ENCODE data around the gene BCL2L11.

Gene BCL2L11

DNA sequence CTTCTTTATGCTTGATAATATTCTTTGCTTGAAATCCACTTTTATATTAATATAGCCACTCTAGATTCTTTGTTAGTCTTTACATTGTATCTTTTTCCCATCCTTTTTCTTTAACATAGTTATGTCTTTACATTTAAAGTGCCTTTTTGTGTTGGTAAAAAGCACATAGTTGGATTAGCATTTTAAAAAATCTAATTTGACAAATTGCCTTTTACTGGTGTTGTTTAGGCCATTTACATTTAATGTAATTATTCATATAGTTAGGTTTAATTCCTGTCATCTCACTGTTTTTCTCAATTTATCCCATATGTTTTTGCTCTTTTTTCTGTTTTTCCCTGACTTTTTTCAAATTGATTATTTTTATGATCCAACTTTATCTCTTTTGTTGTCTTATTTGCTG is 93.2 kb downstream of the BCL2L11 start:
- H3K27me3 ChIP-seq (ENCODE audit: low read depth, low read length) = peaks cover 9% of the 10 kb centered on the region; the same call in 1 of the 2 replicates
- H3K4me1 ChIP-seq (ENCODE audit: low read length) = peaks cover 24% of the 10 kb centered on the region
- H3K27ac ChIP-seq (ENCODE audit: low read length) = no peak overlapping the region
- TF ChIP-seq, protein P1, sequence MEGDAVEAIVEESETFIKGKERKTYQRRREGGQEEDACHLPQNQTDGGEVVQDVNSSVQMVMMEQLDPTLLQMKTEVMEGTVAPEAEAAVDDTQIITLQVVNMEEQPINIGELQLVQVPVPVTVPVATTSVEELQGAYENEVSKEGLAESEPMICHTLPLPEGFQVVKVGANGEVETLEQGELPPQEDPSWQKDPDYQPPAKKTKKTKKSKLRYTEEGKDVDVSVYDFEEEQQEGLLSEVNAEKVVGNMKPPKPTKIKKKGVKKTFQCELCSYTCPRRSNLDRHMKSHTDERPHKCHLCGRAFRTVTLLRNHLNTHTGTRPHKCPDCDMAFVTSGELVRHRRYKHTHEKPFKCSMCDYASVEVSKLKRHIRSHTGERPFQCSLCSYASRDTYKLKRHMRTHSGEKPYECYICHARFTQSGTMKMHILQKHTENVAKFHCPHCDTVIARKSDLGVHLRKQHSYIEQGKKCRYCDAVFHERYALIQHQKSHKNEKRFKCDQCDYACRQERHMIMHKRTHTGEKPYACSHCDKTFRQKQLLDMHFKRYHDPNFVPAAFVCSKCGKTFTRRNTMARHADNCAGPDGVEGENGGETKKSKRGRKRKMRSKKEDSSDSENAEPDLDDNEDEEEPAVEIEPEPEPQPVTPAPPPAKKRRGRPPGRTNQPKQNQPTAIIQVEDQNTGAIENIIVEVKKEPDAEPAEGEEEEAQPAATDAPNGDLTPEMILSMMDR (IDR thresholded peaks at IDR 0.05; ENCODE audit: low read depth, low read length) = no peak
- no peak for TF ChIP-seq EZH2phosphoT487 (IDR thresholded peaks at IDR 0.05; ENCODE audit: low read depth)
- H2AFZ ChIP-seq (ENCODE audit: low read depth, low read length) = no peak overlapping the region
- H3K79me2 ChIP-seq (ENCODE audit: low read length) = no peaks in the 10 kb centered on the region
- peaks cover 64% of the 10 kb centered on the region for H3K9me3 ChIP-seq (ENCODE audit: insufficient read depth, low read length)
- H3K36me3 ChIP-seq (replicated peaks; ENCODE audit: low read depth, low read length) = peaks cover 58% of the 10 kb centered on the region
- H3K4me3 ChIP-seq (ENCODE audit: low read length) = no peak overlapping the region
- H3K4me2 ChIP-seq (ENCODE audit: low read length) = no peak overlapping the region
- no peaks in the 10 kb centered on the region for H4K20me1 ChIP-seq (ENCODE audit: insufficient read depth, low read length)
- no peak overlapping the region for H3K9ac ChIP-seq (ENCODE audit: low read length)

DNA sequence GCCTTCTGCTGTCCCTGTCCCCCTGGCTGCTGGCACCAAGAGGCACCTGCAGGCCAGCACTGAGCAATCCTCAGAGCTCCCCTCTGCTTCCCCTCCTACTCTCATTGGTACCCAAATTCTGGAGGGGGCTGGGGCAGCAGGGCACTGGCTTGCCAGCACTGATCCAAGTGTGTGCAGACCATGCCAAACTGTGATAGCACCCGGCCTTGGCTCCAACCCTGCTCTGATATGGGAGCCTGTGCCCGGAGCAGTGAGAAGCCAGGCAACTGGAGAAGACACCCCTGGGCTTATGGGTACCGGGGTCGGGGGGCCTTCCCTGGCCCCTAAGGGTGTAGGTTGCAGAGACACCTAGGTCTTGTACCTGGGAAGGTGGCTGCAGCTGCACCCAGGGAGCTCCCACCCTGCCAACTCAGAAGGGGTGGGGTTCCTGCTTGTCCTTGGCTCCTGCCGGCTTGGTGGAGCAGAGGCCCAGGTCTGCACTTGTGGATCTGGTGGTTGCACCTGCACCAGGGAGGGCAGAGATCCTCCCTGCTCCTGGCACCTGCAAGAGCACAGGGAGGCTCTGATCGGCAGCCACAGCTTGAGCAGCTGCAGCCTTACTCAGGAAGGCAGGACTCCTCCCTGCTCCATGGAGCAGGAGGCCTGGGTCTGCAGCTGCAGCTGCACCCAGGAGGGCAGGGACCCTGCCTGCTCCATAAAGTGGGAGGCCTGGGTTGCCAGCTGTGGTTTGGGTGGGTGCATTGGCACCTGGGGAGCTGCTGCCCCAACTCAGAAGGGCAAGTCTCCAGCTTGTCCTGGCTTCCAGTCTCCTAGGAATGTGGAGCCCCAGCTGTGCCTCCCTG is 96.3 kb downstream of the BCL2L11 start:
- no peak overlapping the region for H3K27ac ChIP-seq (ENCODE audit: low read length)
- no peak overlapping the region for H3K4me3 ChIP-seq (ENCODE audit: low read length)
- peaks cover 34% of the 10 kb centered on the region for H3K4me1 ChIP-seq (ENCODE audit: low read length)
- peaks cover 48% of the 10 kb centered on the region for H3K9me3 ChIP-seq (ENCODE audit: insufficient read depth, low read length)
- peaks cover 47% of the 10 kb centered on the region for H3K36me3 ChIP-seq (replicated peaks; ENCODE audit: low read depth, low read length)
- no peak for TF ChIP-seq EZH2phosphoT487 (IDR thresholded peaks at IDR 0.05; ENCODE audit: low read depth)
- TF ChIP-seq, protein P1 (IDR thresholded peaks at IDR 0.05; ENCODE audit: low read depth, low read length) = no peak
- no peak overlapping the region for H3K9ac ChIP-seq (ENCODE audit: low read length)
- no peak overlapping the region for H3K4me2 ChIP-seq (ENCODE audit: low read length)
- H4K20me1 ChIP-seq (ENCODE audit: insufficient read depth, low read length) = no peaks in the 10 kb centered on the region
- H3K79me2 ChIP-seq (ENCODE audit: low read length) = no peaks in the 10 kb centered on the region
- H3K27me3 ChIP-seq (ENCODE audit: low read depth, low read length) = peaks cover 13% of the 10 kb centered on the region; the same call in 1 of the 2 replicates
- no peak overlapping the region for H2AFZ ChIP-seq (ENCODE audit: low read depth, low read length)
